Measurements from ENCODE around the gene LGALS3.

Gene LGALS3

DNA sequence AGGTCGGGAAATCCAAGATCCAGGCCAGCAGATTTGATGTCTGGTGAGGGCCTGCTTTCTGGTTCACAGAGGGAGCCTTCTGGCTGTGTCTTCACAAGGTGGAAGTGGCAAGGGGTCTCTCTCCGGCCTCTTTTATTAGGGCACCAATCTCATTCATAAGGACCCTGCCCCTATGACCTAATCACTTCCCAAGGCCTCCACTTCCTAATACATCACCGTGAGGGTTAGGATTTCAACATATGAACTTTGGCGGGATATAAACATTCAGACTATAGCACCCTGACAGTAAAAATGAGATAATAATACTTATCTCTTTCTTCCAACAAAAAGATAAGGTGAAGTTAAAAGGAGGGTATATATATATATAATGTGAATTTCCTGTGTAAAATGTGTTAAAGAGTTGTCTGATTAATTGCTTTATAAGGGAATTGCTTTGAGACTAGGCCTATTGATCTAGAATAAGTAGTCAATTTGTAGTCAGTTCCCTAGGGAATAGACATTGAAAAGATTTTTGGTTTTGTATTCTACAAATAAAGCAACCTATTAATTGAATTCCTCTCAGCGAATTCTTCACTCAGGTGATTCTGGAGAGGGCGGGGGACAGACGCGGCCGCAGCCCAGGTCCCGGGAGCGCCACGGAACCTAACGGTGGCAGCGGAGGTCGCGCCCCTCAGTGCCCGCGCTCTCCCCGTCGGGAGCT, 516 bp upstream of the LGALS3 start:
- no peaks in the 10 kb centered on the region for H3K9me2 ChIP-seq (replicated peaks; ENCODE audit: insufficient read depth, low read length)
- peak overlapping the region; percentile 71 for H3K4me2 ChIP-seq (ENCODE audit: low read depth, low read length, poor library complexity, severe bottlenecking)
- peak overlapping the region; percentile 57 for H3K4me3 ChIP-seq (ENCODE audit: insufficient read depth, low read length, poor library complexity, severe bottlenecking)
- H3K9me3 ChIP-seq (ENCODE audit: insufficient read depth, low read length) = no peaks in the 10 kb centered on the region
- no peaks in the 10 kb centered on the region for H3K36me3 ChIP-seq (ENCODE audit: low read length)
- peaks cover 9% of the 10 kb centered on the region for H3F3A ChIP-seq (ENCODE audit: insufficient read depth)
- peak overlapping the region; percentile 60 for H3K9ac ChIP-seq (ENCODE audit: low read length)
- no peaks in the 10 kb centered on the region for H3K79me2 ChIP-seq (ENCODE audit: insufficient read depth, low read length)
- no peaks in the 10 kb centered on the region for H4K20me1 ChIP-seq (ENCODE audit: low read depth, low read length)
- H2AFZ ChIP-seq (ENCODE audit: low read depth, low read length, severe bottlenecking) = peak overlapping the region; percentile 88
- H3K27me3 ChIP-seq (ENCODE audit: low read length) = no peaks in the 10 kb centered on the region
- TF ChIP-seq CTCF (IDR thresholded peaks at IDR 0.05; ENCODE audit: insufficient read depth, low read length, poor library complexity, severe bottlenecking) = no peak
- TF ChIP-seq EZH2phosphoT487 (conservative IDR thresholded peaks at IDR 0.05; ENCODE audit: low read length) = no peak
- H3K27ac ChIP-seq (ENCODE audit: low read depth, low read length) = no peak overlapping the region

- Histone ChIP-seq H3K9ac (ENCODE audit: low read length) (peak overlapping the region; percentile 60), H3K27ac (ENCODE audit: low read depth, low read length) (no peak overlapping the region), H3F3A (ENCODE audit: insufficient read depth) (peaks cover 9% of the 10 kb centered on the region), H3K9me3 (ENCODE audit: insufficient read depth, low read length) (no peaks in the 10 kb centered on the region), H3K79me2 (ENCODE audit: insufficient read depth, low read length) (no peaks in the 10 kb centered on the region), H3K36me3 (ENCODE audit: low read length) (no peaks in the 10 kb centered on the region), H3K4me2 (ENCODE audit: low read depth, low read length, poor library complexity, severe bottlenecking) (peak overlapping the region; percentile 71), H3K9me2 (replicated peaks; ENCODE audit: insufficient read depth, low read length) (no peaks in the 10 kb centered on the region), H3K4me3 (ENCODE audit: insufficient read depth, low read length, poor library complexity, severe bottlenecking) (peak overlapping the region; percentile 57), H2AFZ (ENCODE audit: low read depth, low read length, severe bottlenecking) (peak overlapping the region; percentile 88), H4K20me1 (ENCODE audit: low read depth, low read length) (no peaks in the 10 kb centered on the region), H3K27me3 (ENCODE audit: low read length) (no peaks in the 10 kb centered on the region)
- TF ChIP-seq EZH2phosphoT487 (conservative IDR thresholded peaks at IDR 0.05; ENCODE audit: low read length) = no peak
- no peak for TF ChIP-seq CTCF (IDR thresholded peaks at IDR 0.05; ENCODE audit: insufficient read depth, low read length, poor library complexity, severe bottlenecking)
Measured at GRCh38 chr14:55129428-55130195, 560 bp downstream of the LGALS3 start.

DNA sequence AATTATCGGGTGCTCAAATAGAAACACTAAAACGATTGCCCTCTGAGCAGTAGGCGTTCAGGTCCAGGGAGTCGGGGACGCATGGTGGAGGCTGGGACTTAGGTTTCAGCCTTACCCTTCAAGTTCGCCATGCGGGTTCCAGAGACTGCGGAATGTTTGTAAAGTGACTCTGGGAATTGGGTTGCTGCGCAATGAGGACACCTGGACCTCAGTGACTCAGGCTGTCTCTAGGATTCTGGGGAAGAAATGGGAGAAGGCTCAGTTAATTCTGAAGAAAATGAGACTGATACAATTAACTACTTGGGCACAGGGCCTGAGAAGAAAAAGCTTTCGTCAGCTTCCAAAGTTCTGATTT, 1.1 kb downstream of the LGALS3 start:
- Histone ChIP-seq H3K9me3 (ENCODE audit: insufficient read depth, low read length) (no peaks in the 10 kb centered on the region), H3K4me2 (ENCODE audit: low read depth, low read length, poor library complexity, severe bottlenecking) (peak overlapping the region; percentile 71), H3K4me3 (ENCODE audit: insufficient read depth, low read length, poor library complexity, severe bottlenecking) (peak overlapping the region; percentile 57), H3K9ac (ENCODE audit: low read length) (peak overlapping the region; percentile 60), H3F3A (ENCODE audit: insufficient read depth) (peaks cover 9% of the 10 kb centered on the region), H2AFZ (ENCODE audit: low read depth, low read length, severe bottlenecking) (peak overlapping the region; percentile 88), H3K27me3 (ENCODE audit: low read length) (no peaks in the 10 kb centered on the region), H3K36me3 (ENCODE audit: low read length) (no peaks in the 10 kb centered on the region), H3K27ac (ENCODE audit: low read depth, low read length) (no peak overlapping the region), H4K20me1 (ENCODE audit: low read depth, low read length) (no peaks in the 10 kb centered on the region), H3K79me2 (ENCODE audit: insufficient read depth, low read length) (no peaks in the 10 kb centered on the region), H3K9me2 (replicated peaks; ENCODE audit: insufficient read depth, low read length) (no peaks in the 10 kb centered on the region)
- TF ChIP-seq CTCF (IDR thresholded peaks at IDR 0.05; ENCODE audit: insufficient read depth, low read length, poor library complexity, severe bottlenecking) (no peak), EZH2phosphoT487 (conservative IDR thresholded peaks at IDR 0.05; ENCODE audit: low read length) (no peak)

Data from SU-DHL-6 (cell line).